ENCODE results near the gene C11orf86. TPM values are rescaled to one million over a fixed set of nuclear protein-coding genes. Genes with fewer than 3 reads are reported as not detected.

The C11orf86 gene, protein sequence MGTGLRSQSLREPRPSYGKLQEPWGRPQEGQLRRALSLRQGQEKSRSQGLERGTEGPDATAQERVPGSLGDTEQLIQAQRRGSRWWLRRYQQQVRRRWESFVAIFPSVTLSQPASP
- total RNA-seq (not detected in 2 replicates), polyA plus RNA-seq (not detected in 2 replicates), polyA minus RNA-seq (not detected in 2 replicates), Bru-seq, nascent RNA (not detected), BruChase-seq, experiment 1, labeled RNA remaining after a 6-hour chase (not detected), BruChase-seq, experiment 2, labeled RNA remaining after a 2-hour chase (not detected)
- not detected in 2 replicates for polyA plus RNA-seq (2011; cell fraction: cytosol; rRNA removed)
- not detected in 2 replicates for polyA plus RNA-seq (2011; cell fraction: nucleus; rRNA removed)
- polyA plus RNA-seq (2012), result not detected in 2 replicates
- 14.4 TPM for polyA minus RNA-seq (2011; cell fraction: cytosol; rRNA and poly(A)+ RNA removed)
- 0.38 TPM in 1 of 2 replicates, not detected in the other for polyA minus RNA-seq (2011; cell fraction: nucleus; rRNA and poly(A)+ RNA removed)
- long read RNA-seq, result 0 reads

DNA sequence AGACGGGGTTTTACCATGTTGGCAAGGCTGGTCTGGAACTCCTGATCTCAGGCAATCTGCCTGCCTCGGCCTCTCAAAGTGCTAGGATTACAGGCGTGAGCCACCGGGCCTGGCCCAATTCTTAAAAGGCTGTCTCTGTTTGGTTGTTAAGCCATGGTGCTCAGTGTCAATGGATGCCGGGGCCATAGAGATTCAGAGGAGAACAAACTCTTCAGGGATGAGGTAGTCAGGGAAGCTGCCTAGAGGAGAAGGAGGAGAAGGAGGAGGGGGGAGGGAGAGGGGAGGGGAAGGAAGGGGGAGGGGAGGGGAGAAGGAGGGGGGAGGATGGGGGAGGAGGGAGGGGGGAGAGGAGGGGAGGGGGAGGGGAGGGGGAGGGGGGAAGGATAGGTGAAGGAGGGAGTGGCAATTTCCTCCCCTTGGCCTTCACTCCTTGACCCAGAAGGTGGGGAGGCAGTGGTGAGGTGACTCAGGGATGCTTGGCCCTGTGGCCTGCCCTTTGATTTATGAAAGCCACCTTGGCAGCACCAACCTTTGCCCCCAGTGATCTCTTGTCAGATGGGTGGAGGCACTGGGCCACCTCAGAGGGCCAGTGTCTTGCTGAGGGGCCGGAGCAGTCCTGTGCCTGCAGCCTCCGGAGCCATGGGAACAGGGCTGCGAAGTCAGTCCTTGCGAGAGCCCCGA is at the start of gene C11orf86:
Gene C11orf86, plus strand, starts transcription at position 581 of the 681 bp plus-strand sequence. Its CDS starts 59 bp downstream, at position 640.
- peaks cover 13% of the 10 kb centered on the region for H3K4me1 ChIP-seq (ENCODE audit: control insufficient read depth, extremely low read depth, insufficient read depth, low read length)
- no peaks in the 10 kb centered on the region for H4K20me1 ChIP-seq (replicated peaks; ENCODE audit: control insufficient read depth, extremely low read depth, insufficient read depth, low read length)
- FAIRE-seq (no peak), DNase-seq (ENCODE audit: low read depth, low spot score) (no peak)
- no peaks in the 10 kb centered on the region for H3K9me3 ChIP-seq (replicated peaks; ENCODE audit: control insufficient read depth, insufficient read depth, low read length)
- TF ChIP-seq POLR2A (IDR thresholded peaks at IDR 0.05; ENCODE audit: low read depth, low read length) (no peak), MYC (IDR thresholded peaks at IDR 0.05; ENCODE audit: low read depth, low read length) (no peak), FOS (IDR thresholded peaks at IDR 0.05; ENCODE audit: borderline replicate concordance, insufficient read depth, low read length) (no peak), EZH2 (IDR thresholded peaks at IDR 0.05; ENCODE audit: borderline replicate concordance, low read depth, low read length, severe bottlenecking) (no peak), POLR2AphosphoS5 (IDR thresholded peaks at IDR 0.05; ENCODE audit: insufficient read depth, low read depth, low read length) (no peak), JUN (IDR thresholded peaks at IDR 0.05; ENCODE audit: borderline replicate concordance, insufficient read depth, insufficient read length, low read depth) (no peak), GATA2 (IDR thresholded peaks at IDR 0.05; ENCODE audit: insufficient read depth, insufficient read length, low read depth, low read length) (no peak)
- TF ChIP-seq, protein P1, sequence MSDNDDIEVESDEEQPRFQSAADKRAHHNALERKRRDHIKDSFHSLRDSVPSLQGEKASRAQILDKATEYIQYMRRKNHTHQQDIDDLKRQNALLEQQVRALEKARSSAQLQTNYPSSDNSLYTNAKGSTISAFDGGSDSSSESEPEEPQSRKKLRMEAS (IDR thresholded peaks at IDR 0.05; ENCODE audit: insufficient read depth, insufficient read length), result no peak
- TF ChIP-seq, protein P2, sequence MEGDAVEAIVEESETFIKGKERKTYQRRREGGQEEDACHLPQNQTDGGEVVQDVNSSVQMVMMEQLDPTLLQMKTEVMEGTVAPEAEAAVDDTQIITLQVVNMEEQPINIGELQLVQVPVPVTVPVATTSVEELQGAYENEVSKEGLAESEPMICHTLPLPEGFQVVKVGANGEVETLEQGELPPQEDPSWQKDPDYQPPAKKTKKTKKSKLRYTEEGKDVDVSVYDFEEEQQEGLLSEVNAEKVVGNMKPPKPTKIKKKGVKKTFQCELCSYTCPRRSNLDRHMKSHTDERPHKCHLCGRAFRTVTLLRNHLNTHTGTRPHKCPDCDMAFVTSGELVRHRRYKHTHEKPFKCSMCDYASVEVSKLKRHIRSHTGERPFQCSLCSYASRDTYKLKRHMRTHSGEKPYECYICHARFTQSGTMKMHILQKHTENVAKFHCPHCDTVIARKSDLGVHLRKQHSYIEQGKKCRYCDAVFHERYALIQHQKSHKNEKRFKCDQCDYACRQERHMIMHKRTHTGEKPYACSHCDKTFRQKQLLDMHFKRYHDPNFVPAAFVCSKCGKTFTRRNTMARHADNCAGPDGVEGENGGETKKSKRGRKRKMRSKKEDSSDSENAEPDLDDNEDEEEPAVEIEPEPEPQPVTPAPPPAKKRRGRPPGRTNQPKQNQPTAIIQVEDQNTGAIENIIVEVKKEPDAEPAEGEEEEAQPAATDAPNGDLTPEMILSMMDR (IDR thresholded peaks at IDR 0.05; ENCODE audit: extremely low read depth in 1 of 2, insufficient read depth in 1 of 2, low read depth in 1 of 2, low read length in 2 of 2), result no peak
- no peaks in the 10 kb centered on the region for H3K27me3 ChIP-seq (ENCODE audit: control insufficient read depth in 2 of 2, insufficient read depth in 2 of 2, low read length in 2 of 2)
- no peak within 1 kb of the TSS for H2AFZ ChIP-seq (ENCODE audit: low read depth, low read length)
- H3K27ac ChIP-seq (ENCODE audit: insufficient read depth, low read depth, low read length), result no peak within 1 kb of the TSS
- H3K9ac ChIP-seq (replicated peaks; ENCODE audit: extremely low read depth, insufficient read depth, low read length), result no peak within 1 kb of the TSS
- no peak within 1 kb of the TSS for H3K4me3 ChIP-seq (replicated peaks in 1 of 3; ENCODE audit: insufficient read depth in 1 of 3, low read depth in 1 of 3, low read length in 3 of 3)
- dilution Hi-C loops (cut with MboI; ENCODE audit: extremely low pct_ligation_motif_present, low sequenced_read_pairs) (no loop called here), intact Hi-C loops (cut with micrococcal nuclease) (loop anchor here (2.0 kb wide), 2 partner anchors 92 to 118 kb away; partner anchors contain the start of gene LRFN4)
- no peaks in the 10 kb centered on the region for H3K36me3 ChIP-seq (ENCODE audit: control insufficient read depth in 2 of 2, extremely low read depth in 1 of 2, insufficient read depth in 2 of 2, low read length in 2 of 2)
- no peaks in the 10 kb centered on the region for H3K9me1 ChIP-seq (replicated peaks; ENCODE audit: control insufficient read depth, extremely low read depth, insufficient read depth, low read length)
- H3K4me2 ChIP-seq (ENCODE audit: insufficient read depth, low read length), result no peak within 1 kb of the TSS
- CTCF ChIA-PET, result interaction anchor here (0.6 to 2.8 kb wide), 35 partner anchors 9 to 282 kb away, joined by 3 to 49 read pairs (median 4); partner anchors contain the start of genes PC and RCE1
- POLR2A ChIA-PET, result no interaction called here
- BruUV-seq (replicated peaks), result no TSS peak
- no peaks in the 10 kb centered on the region for H3K79me2 ChIP-seq (ENCODE audit: control insufficient read depth, insufficient read depth, low read length)
